OCI-LY7 (cell line): Measurements from ENCODE around the gene TRIM33. TPM values are rescaled to one million over a fixed set of nuclear protein-coding genes. Genes with fewer than 3 reads are reported as not detected.
A peak's percentile ranks its signal among the peaks of the same experiment; 100 is the strongest.

Experiments used
- BruUV-seq: library from RNA; stranded (reverse); fragments of 400-500 nt; replicated peaks from 2 replicates; lab custom pipeline; 2021; lab: Mats Ljungman, UMichigan
- CTCF ChIA-PET: fragments of 300-600 bp; sonication (Branson Sonifier 250); formaldehyde crosslinking; loops from one replicate; lab custom pipeline; 2022; ENCODE audit warnings: antibody characterized with exemption; ENCODE audit not compliant: unreplicated experiment; lab: Charles Lee
- POLR2A ChIA-PET: fragments of 300-600 bp; sonication (Branson Sonifier 250); formaldehyde crosslinking; loops from one replicate; lab custom pipeline; 2022; ENCODE audit warnings: antibody characterized with exemption; lab: Charles Lee
- DNase-seq: peaks from one replicate; pipeline ENCODE4 v3.0.0-alpha.2; 2015; ENCODE audit warnings: low spot score
- H2AFZ ChIP-seq: fragments of 200-600 bp; sonication (generic), shearing (Covaris generic); 2 replicates; pipeline ENCODE4 v1.6.1; 2014; ENCODE audit warnings: mild to moderate bottlenecking, antibody characterized with exemption, low read length, moderate library complexity
- H3K27ac ChIP-seq: fragments of 200-600 bp; sonication (generic); 2 replicates; pipeline ENCODE4 v1.5.1; 2014; ENCODE audit warnings: mixed run types, low read depth, mild to moderate bottlenecking, moderate library complexity, low read length, inconsistent platforms; ENCODE audit not compliant: poor library complexity, severe bottlenecking
- H3K36me3 ChIP-seq: fragments of 200-600 bp; sonication (generic); 2 replicates; pipeline ENCODE4 v1.6.1; 2014; ENCODE audit warnings: mild to moderate bottlenecking, antibody characterized with exemption, low read length, moderate library complexity, mixed read lengths; ENCODE audit not compliant: insufficient read depth
- H3K4me1 ChIP-seq: fragments of 200-600 bp; sonication (generic); 2 replicates; pipeline ENCODE4 v1.5.1; 2014; ENCODE audit warnings: mild to moderate bottlenecking, low read length; ENCODE audit not compliant: insufficient read depth, poor library complexity, severe bottlenecking
- H3K4me2 ChIP-seq: fragments of 200-600 bp; sonication (generic); 2 replicates; pipeline ENCODE4 v1.6.1; 2014; ENCODE audit warnings: mild to moderate bottlenecking, low read length
- H3K4me3 ChIP-seq: fragments of 200-600 bp; sonication (generic); 2 replicates; pipeline ENCODE4 v1.5.1; 2014; ENCODE audit warnings: mild to moderate bottlenecking, low read depth, low read length; ENCODE audit not compliant: poor library complexity, severe bottlenecking
- H3K79me2 ChIP-seq: fragments of 200-600 bp; sonication (generic); 2 replicates; pipeline ENCODE4 v1.6.1; 2016; ENCODE audit warnings: low read depth, mild to moderate bottlenecking, low read length, moderate library complexity, mixed read lengths; ENCODE audit not compliant: insufficient read depth
- H3K9me2 ChIP-seq: fragments of 200-600 bp; sonication (generic); 2 replicates; pipeline ENCODE4 v1.6.1; 2016; ENCODE audit warnings: mild to moderate bottlenecking, low read length, mixed read lengths; ENCODE audit not compliant: insufficient read depth
- H3K9me3 ChIP-seq: fragments of 200-600 bp; sonication (generic); 2 replicates; pipeline ENCODE4 v1.6.1; 2014; ENCODE audit warnings: mild to moderate bottlenecking, mixed run types, low read length, mixed read lengths
- H4K20me1 ChIP-seq: fragments of 200-600 bp; sonication (generic); 2 replicates; pipeline ENCODE4 v1.6.1; 2014; ENCODE audit warnings: mild to moderate bottlenecking, antibody characterized with exemption, low read length, moderate library complexity, mixed read lengths; ENCODE audit not compliant: insufficient read depth
- CTCF ChIP-seq: fragments of 200-600 bp; sonication (generic); conservative IDR thresholded peaks from 2 replicates; pipeline ENCODE4 v1.5.1; 2014; ENCODE audit warnings: mild to moderate bottlenecking, antibody characterized with exemption, low read length, moderate library complexity, mixed read lengths
- EZH2phosphoT487 ChIP-seq: fragments of 200-600 bp; sonication (generic); IDR thresholded peaks from 2 replicates; pipeline ENCODE4 v1.6.1; 2018; ENCODE audit warnings: low read depth, borderline replicate concordance, mild to moderate bottlenecking, mixed run types, antibody characterized with exemption, low read length, moderate library complexity, mixed read lengths
- intact Hi-C: fragments of 100-400 bp; cut with micrococcal nuclease; formaldehyde crosslinking; loops from one replicate; pipeline ENCODE4 v1.10.0; 2022; ENCODE audit not compliant: unreplicated experiment
- total RNA-seq, 2 experiments: library from RNA; depleted of rRNA in 1 of 2; stranded (reverse); fragments of >200 nt in 1 of 2; shearing (Covaris generic) in 1 of 2; gene quantifications; 2 replicates each; pipeline ENCODE4 v1.2.3, GENCODE V29; 2014 to 2022

The TRIM33 gene
- total RNA-seq, 2 experiments from 2014 or later = 43.0 to 44.7 TPM

DNA sequence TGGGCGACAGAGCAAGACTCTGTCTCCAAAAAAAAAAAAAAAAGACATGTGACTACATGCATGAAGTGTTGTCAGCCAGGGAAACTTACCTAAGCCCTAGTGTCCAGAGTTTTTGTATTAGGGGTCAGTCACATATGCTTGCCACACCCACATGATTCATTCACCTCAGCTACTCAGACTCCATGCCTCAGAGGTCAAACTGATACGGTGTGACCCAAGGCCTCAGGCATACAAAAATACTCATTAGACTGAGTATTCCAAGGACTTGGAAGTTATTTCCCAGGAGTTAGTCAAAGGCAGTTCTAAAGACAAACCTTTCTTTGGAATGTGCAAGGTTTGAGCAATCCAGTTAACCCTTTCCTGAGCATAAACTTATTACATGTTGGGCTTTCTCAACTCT, 6.3 kb upstream of the TRIM33 start:
- TF ChIP-seq CTCF (no peak), EZH2phosphoT487 (no peak)
- intact Hi-C loops = no loop called here
- POLR2A ChIA-PET = no interaction called here
- no TSS peak for BruUV-seq
- no peak overlapping the region for H3K27ac ChIP-seq
- peaks cover 8% of the 10 kb centered on the region; the same call in 1 of the 2 replicates for H3K79me2 ChIP-seq
- H2AFZ ChIP-seq = no peak overlapping the region
- H3K4me2 ChIP-seq = no peak overlapping the region
- H4K20me1 ChIP-seq = no peaks in the 10 kb centered on the region
- peaks cover 8% of the 10 kb centered on the region for H3K4me1 ChIP-seq
- no peaks in the 10 kb centered on the region for H3K9me2 ChIP-seq
- H3K36me3 ChIP-seq = no peaks in the 10 kb centered on the region
- no peaks in the 10 kb centered on the region for H3K9me3 ChIP-seq
- DNase-seq = no peak
- no peak overlapping the region for H3K4me3 ChIP-seq
- CTCF ChIA-PET = no interaction called here

GRCh38 chr1:114512595-114513280, 1.7 kb upstream of the TRIM33 start:
- Histone ChIP-seq H2AFZ (peak overlapping the region; percentile 69; the same call in 1 of the 2 replicates), H3K9me3 (no peaks in the 10 kb centered on the region), H3K36me3 (0 out of 2 replicates have a peak, but pooled peaks cover 7% of the 10 kb centered on the region), H4K20me1 (peaks cover 24% of the 10 kb centered on the region), H3K27ac (peak overlapping the region; percentile 92), H3K79me2 (peaks cover 37% of the 10 kb centered on the region), H3K4me1 (peaks cover 27% of the 10 kb centered on the region), H3K4me3 (peak overlapping the region; percentile 93), H3K4me2 (peak overlapping the region; percentile 81), H3K9me2 (no peaks in the 10 kb centered on the region)
- no TSS peak for BruUV-seq
- ChIA-PET POLR2A (interaction anchor here (1.0 to 1.5 kb wide), 4 partner anchors 31 to 71 kb away, joined by 3 to 5 read pairs (median 4); no protein-coding TSS in a partner anchor), CTCF (no interaction called here)
- intact Hi-C loops = loop anchor here (5.0 kb wide), 2 partner anchors 70 to 85 kb away; partner anchors contain the start of gene BCAS2
- no peak for DNase-seq
- no peak for TF ChIP-seq CTCF
- TF ChIP-seq EZH2phosphoT487 = no peak
